Measurements from ENCODE around the gene PRL. TPM values are rescaled to one million over a fixed set of nuclear protein-coding genes. Genes with fewer than 3 reads are reported as not detected.

Gene PRL
- total RNA-seq, 1 donor from 2014 or later = not detected

DNA sequence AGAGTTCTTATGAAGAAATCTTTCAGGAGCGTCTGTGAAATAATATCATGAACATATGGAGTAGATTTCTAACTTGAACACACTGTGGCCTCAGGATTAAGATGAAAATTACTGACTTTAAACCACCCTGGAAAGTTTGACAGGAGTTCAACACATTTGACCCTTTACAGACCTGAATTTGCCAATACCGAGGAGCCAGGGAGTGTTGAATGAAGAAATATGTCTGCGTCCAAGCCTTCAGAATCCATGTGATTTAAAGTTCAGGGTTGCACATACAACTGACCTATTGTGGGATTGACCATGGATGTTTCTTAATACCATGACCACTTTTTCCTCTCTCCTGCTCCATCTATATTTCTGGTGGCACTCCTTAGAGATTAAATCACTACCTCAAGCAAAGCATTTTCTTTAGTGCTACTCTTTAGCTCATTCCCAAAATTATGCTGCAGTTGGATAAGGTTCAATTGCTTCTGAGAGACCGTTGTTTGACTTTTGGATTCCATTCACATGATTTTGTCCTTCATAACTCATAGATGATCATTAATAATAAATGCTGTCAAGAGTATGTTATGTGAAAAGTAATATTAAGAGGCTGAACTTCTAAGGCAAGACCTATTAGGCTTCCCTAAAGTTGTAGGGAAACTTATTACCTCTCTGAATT lies 57.4 kb downstream of the PRL start:
- TF ChIP-seq, protein P1, sequence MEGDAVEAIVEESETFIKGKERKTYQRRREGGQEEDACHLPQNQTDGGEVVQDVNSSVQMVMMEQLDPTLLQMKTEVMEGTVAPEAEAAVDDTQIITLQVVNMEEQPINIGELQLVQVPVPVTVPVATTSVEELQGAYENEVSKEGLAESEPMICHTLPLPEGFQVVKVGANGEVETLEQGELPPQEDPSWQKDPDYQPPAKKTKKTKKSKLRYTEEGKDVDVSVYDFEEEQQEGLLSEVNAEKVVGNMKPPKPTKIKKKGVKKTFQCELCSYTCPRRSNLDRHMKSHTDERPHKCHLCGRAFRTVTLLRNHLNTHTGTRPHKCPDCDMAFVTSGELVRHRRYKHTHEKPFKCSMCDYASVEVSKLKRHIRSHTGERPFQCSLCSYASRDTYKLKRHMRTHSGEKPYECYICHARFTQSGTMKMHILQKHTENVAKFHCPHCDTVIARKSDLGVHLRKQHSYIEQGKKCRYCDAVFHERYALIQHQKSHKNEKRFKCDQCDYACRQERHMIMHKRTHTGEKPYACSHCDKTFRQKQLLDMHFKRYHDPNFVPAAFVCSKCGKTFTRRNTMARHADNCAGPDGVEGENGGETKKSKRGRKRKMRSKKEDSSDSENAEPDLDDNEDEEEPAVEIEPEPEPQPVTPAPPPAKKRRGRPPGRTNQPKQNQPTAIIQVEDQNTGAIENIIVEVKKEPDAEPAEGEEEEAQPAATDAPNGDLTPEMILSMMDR (IDR thresholded peaks at IDR 0.05) = no peak
- Mint-ChIP-seq H3K9me3 (ENCODE audit: unreplicated experiment) (peaks cover 17% of the 10 kb centered on the region), H3K36me3 (ENCODE audit: unreplicated experiment) (peaks cover 7% of the 10 kb centered on the region), H3K27ac (ENCODE audit: unreplicated experiment) (no peak overlapping the region), H3K4me1 (ENCODE audit: unreplicated experiment) (peaks cover 10% of the 10 kb centered on the region), H3K27me3 (ENCODE audit: unreplicated experiment) (no peaks in the 10 kb centered on the region), H3K4me3 (ENCODE audit: unreplicated experiment) (no peak overlapping the region)
- DNase-seq (ENCODE audit: extremely low spot score, unreplicated experiment) = no peak

DNA sequence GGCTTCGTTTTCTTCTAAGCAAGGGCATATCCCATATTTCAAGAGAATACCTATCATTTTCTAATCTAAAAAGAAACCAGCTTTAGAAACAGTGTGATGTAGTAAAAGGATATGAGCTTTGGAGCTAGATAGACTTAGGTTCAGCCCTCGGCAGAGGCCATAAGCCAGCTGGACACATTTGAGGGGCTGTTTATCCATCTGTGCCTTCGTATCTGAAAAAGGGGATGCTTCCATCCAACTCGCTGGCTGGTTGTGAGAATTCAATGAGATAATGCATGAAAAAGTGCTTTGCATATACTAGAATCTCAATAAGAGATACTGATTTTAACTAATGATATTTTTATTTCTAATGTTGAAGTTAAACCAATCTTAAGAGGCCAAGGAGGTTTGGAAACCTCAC lies 58.0 kb downstream of the PRL start:
- H3K4me1 Mint-ChIP-seq (ENCODE audit: unreplicated experiment) = peaks cover 10% of the 10 kb centered on the region
- TF ChIP-seq, protein P1 (IDR thresholded peaks at IDR 0.05) = no peak
- no peak for DNase-seq (ENCODE audit: extremely low spot score, unreplicated experiment)
- peaks cover 7% of the 10 kb centered on the region for H3K36me3 Mint-ChIP-seq (ENCODE audit: unreplicated experiment)
- peaks cover 15% of the 10 kb centered on the region for H3K9me3 Mint-ChIP-seq (ENCODE audit: unreplicated experiment)
- H3K27me3 Mint-ChIP-seq (ENCODE audit: unreplicated experiment) = no peaks in the 10 kb centered on the region
- H3K27ac Mint-ChIP-seq (ENCODE audit: unreplicated experiment) = no peak overlapping the region
- no peak overlapping the region for H3K4me3 Mint-ChIP-seq (ENCODE audit: unreplicated experiment)

DNA sequence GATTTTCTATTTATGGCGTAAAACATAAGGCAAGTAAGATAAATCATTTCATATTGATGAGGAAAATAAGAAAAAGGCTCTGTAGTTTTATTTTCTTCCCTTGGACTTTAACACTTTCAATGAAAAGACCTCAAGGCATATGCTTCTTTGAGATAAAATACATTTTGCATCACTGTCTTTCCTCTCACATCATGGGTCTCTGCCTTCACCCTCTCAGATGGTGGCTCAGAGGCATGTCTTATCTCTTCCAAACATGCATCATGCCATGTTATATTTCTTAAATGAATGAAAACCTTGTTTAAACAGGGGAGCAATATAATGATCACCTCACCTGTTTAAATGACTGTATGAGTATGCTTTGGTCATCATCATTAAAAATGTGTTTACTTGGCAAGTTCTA lies 59.3 kb downstream of the PRL start:
- Mint-ChIP-seq H3K4me1 (ENCODE audit: unreplicated experiment) (peaks cover 10% of the 10 kb centered on the region), H3K27ac (ENCODE audit: unreplicated experiment) (no peak overlapping the region), H3K27me3 (ENCODE audit: unreplicated experiment) (no peaks in the 10 kb centered on the region), H3K36me3 (ENCODE audit: unreplicated experiment) (peaks cover 2% of the 10 kb centered on the region), H3K9me3 (ENCODE audit: unreplicated experiment) (peaks cover 4% of the 10 kb centered on the region), H3K4me3 (ENCODE audit: unreplicated experiment) (no peak overlapping the region)
- TF ChIP-seq, protein P1 (IDR thresholded peaks at IDR 0.05) = no peak
- DNase-seq (ENCODE audit: extremely low spot score, unreplicated experiment) = no peak
